ENCODE data around the gene RARS2. TPM values are rescaled to one million over a fixed set of nuclear protein-coding genes. Genes with fewer than 3 reads are reported as not detected.

RARS2 gene
- total RNA-seq, 1 experiment from 2014 or later: 50.4 TPM

Other genes starting within 250 kb of the RARS2 start
- gene C6orf163, start 245.2 kb downstream of the RARS2 start, total RNA-seq (2014; rRNA removed; shearing (Covaris generic)): 0.39 and 0.88 TPM in 2 replicates
- gene CFAP206, start 182.0 kb downstream of the RARS2 start, total RNA-seq (2014; rRNA removed; shearing (Covaris generic)): not detected in 2 replicates
- gene SLC35A1, start 117.0 kb downstream of the RARS2 start, total RNA-seq (2014; rRNA removed; shearing (Covaris generic)): 26.6 and 27.8 TPM in 2 replicates
- 35.3 and 60.4 TPM in 2 replicates for gene ORC3, start 148 bp upstream of the RARS2 start, total RNA-seq (2014; rRNA removed; shearing (Covaris generic))
- gene AKIRIN2, start 112.2 kb upstream of the RARS2 start, total RNA-seq (2014; rRNA removed; shearing (Covaris generic)): 16.1 and 28.3 TPM in 2 replicates

All from SJSA1 (cell line).